NCI-H1105 (cell line): ENCODE results near the gene LPP.

Experiments
- DNase-seq: peaks from one replicate; lab custom pipeline; 2025; lab: John Stamatoyannopoulos, UW

Gene LPP

DNA sequence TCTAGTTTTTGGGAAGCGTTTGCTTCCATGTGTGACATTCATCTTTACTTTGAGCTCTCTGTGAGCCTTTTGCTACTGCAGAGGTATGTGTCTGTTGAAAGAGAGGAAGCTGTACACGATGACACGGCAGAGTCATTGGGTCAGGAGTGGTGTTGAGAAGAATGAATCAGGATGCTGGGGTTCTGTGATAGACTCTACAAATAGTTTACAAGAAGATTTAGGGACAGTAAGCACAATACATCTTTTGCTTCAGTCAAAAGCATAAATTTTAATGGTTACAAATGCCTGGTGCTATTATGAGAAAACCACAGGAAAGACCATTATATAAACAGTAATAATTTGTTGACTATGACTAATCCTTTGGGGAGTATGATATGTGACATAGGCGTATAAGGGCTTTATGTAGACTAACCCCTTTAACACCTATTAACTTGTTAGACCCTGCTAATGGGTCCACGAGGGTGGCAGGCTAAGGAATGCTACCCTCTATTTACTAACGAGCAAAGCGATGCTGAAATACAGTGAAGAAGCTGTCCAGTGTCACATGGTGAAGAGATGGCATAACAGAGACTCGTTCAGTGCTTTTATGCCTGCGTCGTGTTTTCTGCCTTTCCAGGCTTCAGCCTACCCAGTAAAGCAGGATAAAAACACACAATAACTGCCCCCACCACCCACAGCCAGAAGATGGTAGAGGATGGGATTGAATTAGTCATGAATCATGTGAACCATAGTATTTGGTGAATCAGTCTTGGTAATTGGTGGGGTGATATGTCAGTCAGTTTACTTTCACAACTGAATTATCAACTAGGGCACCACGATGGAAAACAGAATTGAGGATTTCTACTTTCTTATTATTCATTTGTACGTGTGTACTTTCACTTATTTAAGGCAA is 118.8 kb downstream of the LPP start:
- no peak for DNase-seq

DNA sequence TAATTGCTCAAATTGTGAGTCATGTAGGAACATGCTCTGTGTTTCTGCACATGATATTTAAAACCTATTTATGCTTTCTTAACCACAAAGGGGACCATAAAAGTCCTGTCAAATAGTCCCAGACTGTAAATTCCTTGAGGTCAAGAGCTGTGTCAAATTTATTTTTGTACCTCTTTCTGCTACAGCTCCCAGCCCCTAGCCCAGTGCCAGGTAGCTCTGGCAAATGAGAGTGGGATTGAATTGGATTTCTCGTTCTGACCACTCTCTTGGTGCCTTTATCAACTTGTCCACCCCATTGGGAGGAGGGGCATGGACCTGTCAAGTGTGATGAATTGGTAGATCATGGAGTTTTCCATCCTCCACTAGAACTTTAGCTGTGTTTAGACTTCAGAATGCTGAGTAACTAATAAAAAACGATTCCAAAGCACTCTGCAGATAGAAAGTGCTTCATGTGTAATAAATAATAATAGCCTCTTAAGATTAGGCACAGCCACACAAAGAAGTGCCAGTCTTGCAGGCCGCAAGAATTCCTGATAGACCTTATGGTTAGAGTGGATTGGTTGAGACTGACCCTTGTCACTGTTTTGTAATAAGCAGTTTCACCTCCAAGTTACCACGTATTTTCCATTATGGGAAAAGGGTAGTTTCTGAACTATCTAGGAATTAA is 120.4 kb downstream of the LPP start:
- no peak for DNase-seq

DNA sequence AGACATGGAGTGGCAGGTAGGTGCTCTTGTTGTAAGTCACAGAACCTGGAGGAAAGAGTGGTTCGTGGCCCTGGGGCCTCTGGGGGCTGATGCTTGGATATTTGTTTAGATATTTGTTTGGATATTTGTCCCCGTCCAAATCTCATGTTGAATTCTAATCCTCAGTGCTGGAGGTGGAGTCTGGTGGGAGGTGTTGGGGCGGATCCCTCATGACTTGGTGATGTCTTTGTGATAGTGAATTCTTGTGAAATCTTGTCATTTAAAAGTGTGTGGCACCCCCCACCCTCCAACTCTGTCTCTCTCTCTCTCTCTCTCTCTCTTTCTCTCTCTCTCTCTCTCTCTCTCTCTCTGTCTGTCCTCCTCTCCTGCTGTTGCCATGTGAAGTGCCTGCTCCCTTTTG is 122.4 kb downstream of the LPP start:
- DNase-seq: no peak

DNA sequence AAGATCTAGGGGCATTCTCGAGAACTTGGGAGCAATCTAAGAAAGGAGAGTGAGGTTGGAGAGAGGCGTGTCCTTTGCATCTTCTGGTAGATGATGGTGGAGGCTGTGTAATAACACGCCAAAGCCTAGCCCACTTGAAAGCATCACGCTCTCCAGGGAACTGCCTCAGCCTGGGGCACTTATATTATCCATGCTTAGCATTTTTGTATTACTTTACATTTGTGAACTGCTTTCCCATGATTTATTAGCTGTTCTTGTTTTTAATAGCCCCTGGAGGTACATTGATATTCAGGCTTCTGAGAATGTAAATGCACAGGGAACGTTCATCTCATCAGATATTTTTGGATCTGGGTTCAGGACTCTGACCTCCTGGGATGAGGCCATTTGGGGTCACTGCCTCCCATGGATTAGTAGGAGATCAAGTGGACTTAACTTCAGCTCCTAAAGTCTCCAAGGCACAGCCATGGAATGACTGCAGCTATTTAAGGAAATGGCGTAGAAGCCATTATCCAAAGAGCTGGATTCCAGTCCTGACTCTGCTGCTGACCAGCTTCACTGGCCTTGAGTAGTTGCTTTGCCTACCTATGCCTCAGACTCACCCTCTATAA is 124.9 kb downstream of the LPP start:
- DNase-seq: no peak

DNA sequence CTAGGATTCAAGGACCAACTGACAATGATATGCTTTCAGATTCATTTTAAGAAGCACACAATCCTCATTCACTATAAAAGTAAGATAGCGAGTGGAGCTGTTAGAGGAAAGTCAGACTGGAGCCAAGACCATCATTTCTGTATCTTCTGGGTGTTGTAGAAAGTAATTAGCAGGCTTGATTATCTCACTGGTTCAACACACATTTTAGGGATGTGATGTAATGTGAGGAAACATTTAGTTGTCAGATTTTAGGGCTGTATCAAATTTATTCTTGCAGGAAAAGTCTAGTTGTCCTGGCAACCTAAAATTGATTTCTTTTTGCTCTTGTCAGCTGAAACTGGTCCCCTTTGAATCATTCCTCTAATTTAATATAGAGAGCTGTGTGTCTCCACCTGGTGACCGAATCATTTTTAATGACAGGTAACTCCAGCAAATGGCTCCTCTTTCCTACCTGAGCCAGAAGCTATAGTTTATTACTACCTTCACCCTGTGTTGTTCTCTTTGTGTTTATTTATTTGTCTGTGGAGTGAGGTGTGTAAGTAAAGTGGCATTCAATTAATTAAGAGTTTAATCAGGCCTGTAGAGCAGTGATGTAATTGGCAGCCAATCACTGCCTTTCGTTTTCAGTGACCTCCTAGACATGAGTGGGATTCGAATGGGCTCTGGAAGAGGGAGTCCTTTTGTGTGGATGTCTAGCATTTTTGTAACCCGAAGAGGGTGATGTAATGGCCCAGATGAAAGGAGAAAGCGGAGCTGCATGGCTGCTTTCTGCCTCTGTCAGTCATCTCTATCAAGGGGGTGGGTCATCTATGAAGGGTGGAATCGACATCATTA is 125.8 kb downstream of the LPP start:
- DNase-seq: no peak

DNA sequence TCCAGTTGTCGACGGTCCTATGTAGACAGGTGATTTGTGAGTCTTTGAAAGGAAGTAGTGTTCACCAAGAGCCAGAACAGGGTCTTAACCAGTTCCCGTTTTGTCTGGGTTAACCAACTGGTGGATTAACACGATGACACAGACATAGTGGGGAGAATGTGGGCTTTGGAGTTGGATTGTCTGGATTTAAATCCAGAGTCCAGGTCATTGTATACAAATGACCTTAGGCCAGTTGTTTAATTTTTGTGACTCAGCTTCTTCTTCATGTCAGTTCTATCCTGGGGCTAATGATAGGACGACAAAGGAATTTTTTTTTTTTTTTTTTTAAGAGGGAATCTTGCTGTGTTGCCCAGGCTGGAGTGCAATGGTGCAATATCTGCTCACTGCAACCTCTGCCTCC is 126.7 kb downstream of the LPP start:
- DNase-seq: no peak

DNA sequence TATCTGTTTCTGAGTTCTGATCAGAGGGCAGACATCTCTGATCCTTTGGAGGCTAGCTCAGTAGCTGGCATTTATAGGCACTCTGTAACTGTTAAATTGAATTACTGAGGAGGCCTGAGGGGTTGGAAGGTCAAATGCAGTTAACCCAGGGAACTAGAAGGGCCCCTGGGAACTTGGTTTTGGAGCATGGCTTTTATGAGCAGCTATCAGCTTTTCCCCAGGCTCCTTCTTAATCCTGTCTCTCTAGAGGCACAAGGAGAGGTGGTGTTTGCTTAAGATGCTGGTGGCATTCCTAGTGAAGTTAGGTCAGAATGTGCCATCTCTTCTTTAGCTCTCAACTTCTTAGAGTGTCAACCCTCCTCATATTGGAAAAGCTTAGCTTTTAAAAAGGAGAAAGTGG is 128.9 kb downstream of the LPP start:
- DNase-seq: no peak

DNA sequence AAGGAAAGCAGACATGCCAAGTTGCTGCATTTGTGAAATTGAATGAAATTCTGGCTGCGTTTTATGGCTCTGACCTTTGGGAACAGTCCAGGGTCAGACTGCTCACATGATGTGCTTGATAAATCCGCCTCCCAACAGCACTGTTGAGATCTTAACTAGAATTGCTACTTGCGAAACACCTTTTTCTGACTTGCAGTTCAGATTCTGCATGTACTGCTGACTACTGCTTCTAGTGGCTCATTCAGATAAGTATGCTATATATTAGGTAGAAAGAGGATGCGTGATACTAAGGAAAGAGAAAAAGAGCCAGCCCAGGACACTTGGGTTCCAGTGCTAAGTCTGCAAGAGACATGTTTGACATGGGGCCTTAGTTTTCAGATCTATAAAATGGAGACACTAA is 129.4 kb downstream of the LPP start:
- DNase-seq: no peak

DNA sequence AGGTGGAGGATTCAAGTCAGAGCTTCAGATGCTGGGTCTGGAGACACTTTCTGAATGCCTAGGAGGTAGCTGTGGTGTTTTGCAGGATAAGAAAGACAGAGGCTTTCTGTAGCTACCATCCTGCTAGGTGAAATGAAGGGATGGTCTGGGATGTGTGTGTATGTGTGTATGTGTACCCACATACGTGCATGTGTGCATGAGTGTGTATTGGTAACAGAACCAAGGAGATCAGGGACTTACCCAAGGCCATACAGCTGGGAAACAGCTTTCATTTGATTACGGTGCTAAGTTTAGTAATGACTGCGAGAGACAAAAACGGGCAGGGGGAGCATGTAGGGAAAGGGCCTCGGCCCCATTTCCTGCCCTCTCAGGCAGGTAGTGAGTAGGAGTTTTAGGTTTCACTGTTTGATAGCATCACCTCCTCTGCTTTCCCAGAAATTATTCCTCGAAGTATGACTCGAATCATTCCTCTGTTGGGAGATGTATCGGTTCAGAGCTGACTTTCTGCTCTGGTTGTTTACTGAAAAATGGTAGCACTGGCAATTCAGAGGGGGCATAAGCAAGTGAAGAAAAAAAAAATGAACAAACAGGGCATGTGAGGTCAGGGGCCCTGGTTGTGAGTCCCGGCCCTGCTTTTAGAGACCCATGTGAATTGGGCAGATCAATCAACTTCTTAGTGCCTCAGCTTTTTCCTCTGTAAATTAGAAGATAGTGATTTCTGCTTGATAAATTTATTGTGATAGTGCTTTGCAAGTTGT is 130.7 kb downstream of the LPP start:
- no peak for DNase-seq

DNA sequence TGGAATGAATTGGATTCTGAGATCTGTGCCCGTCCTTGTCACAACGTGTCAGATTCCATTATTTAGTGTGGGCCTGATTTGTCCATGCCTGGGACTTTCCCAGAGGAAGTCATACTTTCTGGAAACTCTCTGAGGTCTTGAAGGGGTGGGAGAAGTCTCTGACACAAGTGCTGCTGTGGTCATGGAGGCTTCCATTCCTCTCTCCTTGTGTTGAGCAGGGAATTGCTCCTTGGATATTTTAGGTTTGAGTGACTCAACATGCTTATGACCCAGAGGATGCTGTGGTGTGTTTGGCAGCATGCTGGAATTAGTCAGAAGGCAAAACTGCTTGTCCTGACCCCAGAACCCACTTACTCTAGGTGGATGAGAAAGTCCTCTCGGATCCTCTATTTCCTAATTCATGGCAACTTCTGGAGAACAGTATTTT is 132.1 kb downstream of the LPP start:
- no peak for DNase-seq

DNA sequence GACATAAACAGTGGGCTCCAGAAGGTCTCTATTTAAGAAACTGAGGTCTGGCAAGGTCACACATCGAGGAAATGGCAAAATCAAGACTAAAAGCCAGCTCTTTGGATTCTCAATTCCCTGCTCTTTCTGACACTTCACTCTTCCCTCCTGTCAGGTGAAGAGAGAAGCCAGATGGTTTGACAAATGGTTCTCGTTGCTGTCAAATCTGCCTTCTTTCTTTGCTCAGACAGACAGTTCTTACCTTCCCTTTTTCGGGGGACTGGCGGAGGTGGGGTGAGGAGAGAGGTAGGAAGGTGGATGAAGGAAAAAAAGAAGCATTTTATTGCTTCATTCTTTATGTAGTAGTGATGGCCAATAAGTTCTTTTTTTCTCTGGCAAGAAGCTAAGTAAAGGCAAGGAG is 133.4 kb downstream of the LPP start:
- DNase-seq: no peak

DNA sequence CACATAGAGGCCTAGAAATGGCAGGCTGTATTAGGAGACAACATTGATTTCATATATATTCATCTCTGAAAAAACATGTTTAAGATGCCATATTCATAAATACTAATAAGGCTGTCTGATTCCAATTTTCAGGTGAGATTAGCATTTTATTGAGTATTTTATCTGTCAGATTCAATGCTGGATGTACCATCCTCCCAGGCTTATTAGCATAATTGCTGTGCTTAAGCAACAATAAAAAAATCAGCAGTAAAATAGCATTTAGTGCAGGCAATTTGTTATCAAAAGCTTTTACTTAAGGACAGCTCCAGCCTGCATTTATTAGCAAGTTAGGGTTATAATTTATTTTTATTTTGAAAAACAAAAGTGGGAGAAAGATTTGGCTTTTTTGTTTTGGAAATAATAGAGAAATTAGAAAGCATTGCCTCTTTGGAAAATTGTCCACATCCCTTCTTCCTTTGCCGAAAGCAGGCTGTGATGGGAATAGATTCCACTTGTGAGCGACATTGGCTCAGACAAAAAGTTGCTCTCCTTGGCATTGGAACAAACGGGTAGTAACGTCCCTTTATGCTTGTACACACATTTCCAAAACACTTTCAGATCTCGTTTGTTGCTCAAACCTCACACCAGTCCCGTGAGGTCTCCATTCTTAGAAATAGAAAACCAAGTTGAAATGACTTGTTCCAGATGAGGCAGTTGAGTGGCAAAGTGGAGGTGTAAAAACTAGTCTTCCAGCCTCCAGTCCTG is 134.0 kb downstream of the LPP start:
- no peak for DNase-seq

DNA sequence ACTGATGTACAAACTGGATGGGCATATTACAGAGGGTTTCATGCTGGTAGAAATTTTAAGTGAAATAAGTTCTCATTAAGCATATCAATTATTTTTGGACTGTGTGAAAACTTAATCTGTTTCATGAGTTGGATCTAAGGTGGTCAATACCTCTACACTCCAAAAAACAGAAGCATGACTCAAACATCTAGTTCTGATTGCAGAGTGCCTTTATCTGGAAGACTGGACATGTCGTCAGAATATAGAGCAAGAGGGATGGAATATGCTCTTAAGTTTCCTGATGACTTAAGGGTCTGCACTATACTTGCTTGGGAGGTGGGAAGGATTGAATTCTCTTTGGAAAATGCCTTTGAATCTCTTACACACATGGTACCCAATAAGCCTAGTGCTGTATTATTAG is 138.3 kb downstream of the LPP start:
- no peak for DNase-seq

DNA sequence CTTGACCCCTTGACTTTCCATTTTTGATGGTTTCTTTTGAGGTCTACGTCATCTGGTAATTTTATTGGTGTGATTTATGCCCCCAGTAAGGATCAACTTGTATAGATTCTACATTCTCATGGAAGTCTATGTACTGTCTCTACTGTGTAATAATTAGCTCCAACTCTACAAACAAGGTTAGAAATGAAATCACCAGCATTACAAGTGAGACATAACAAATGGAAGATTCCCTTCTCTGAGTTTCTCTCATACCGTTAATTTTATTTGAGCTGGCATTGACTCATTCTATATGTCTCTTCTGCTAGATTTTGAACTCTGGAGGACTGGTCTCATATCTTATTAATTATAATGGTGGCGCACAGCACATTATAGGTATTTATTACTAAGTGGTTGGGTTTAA is 138.9 kb downstream of the LPP start:
- no peak for DNase-seq

DNA sequence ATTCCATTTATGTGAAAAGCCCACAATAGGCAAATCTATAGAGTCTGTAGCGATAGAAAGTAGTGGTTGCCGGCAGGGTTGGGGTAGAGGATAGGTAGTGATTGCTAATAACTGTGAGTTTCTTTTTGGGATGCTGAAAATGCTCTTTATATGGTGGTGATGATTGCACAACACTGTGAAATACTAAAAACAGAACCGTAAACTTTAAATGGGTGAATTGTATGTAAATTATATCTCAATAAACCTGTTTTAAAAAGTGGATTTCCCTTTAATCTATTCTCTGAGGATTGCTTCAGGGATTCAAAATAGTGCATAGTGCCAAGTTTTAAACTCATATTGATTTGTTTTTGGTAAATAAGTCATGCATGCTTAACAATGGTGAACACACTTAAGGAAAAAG is 140.2 kb downstream of the LPP start:
- no peak for DNase-seq

DNA sequence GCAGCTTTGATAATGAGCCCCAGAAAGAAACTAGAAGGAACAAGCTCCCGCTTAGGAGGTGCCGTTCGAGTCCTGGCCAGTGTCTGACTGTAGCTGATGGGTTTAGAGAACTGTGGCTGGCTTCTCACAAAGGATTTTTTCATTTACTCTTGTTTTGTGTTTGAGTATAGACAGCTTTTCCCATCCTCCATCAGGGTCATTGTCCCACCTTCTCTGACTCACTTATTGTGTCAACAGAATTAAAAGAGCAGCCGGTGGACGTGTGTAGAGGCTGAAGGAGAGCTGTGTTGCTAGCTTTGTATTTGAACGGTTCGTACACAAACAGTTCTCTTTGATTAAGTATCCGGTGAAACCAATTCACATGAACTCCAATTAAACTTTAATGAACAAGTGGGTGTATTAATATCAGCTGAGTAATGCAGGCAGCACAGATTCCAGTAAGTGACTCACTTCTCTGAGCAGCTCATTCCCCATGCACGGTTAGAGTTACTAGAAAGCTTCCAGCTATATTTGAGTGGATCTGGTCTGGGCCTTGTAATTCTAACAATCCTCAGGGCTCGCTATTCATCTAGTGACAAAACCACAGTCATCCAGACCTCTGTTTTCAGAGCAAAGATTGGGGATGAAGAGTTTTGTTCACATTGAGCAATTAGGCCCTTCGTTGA is 141.0 kb downstream of the LPP start:
- no peak for DNase-seq

DNA sequence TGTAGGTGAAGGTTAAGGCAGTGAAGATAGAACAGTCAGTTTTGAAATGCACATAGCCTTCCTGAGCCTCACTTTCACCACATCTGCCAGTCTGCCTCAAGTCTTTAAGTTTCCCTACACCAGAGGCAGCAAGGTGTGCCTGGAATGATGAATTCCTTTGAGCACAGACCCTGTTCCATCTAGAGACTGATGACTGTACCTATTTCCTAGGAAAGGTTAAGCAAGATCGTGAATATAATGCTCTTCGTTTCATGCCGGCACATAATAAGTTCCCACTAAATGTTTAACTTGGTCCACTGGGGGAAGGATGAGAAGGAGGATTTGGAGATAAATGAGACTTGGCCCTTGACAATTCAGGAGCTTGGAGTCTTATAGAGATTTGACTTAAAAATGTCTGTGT is 141.9 kb downstream of the LPP start:
- no peak for DNase-seq

DNA sequence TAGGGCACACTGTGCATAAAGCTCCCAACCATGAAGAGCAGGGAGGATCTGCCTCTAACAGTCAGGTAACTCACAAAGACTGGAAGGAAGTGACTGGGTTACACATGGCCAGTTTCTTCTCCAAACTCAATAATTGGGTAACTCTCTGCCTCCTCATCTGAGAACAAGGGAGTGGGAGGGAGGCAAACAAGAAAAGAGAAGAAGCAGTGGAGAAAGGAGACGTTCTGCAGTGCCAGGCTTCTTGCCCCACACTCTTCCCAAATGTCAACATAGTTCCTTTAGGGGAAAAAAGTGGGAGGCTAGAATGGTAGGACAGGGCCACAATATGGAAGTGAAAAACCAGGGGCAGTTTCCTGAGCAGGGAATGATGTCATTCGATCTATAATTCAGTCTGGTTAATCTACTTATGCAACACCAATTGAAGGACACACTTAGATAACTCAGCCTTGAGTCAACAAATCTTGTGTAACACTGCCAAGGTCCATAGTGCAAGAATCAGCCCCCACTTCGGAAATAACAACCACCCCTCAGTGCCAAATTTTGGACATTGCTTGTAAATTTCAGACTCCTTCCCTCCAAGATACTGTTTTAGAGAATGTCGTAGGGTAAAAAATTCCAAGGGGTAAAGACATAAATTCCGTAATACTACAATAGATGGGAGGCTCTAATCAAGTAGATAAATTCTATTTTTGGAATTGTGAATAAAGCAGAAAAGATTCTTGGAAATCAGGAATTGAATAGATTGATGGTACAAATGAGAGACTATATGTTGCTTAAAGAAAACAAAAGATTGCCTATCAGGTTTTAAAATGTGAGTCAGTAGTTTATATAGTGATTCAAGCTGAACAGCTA is 143.0 kb downstream of the LPP start:
- DNase-seq: no peak

DNA sequence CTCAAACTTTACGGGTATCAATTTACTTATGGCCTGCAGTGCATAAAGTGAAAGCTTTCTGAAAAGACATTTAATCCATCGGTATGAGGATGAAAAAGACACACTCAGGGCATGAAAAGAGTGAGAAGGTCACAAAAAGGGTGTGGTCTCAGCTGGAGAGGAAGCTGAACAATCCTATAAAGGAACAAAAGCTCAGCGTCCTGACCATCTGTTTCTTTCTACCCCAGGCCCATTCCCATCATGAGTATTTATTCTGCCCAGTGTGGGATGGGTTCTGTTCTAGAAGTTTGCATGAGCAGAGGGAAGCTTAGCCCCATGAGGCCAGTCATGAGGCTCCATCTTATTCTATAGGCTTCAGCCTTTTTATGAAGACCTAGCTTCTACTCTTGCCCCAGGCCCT is 144.6 kb downstream of the LPP start:
- no peak for DNase-seq
